Nephron (organoid): ENCODE results near the gene PAOX.

Experiments used
- H3K27ac Mint-ChIP-seq, 3 experiments: 2 replicates each; pipeline ENCODE4 v1.8.0; 2020; ENCODE audit warnings: mixed read lengths in 3 of 3, mild to moderate bottlenecking in 2 of 3, moderate library complexity in 1 of 3
- H3K27me3 Mint-ChIP-seq: 2 replicates; pipeline ENCODE4 v1.8.0; 2021; ENCODE audit warnings: low read depth, mild to moderate bottlenecking, moderate library complexity, mixed read lengths
- H3K36me3 Mint-ChIP-seq: 2 replicates; pipeline ENCODE4 v1.8.0; 2020; ENCODE audit warnings: low read depth, mixed read lengths
- H3K4me1 Mint-ChIP-seq: 2 replicates; pipeline ENCODE4 v1.8.0; 2020; ENCODE audit warnings: mixed read lengths
- H3K4me3 Mint-ChIP-seq, 3 experiments: 2 replicates each; pipeline ENCODE4 v1.8.0; 2020; ENCODE audit warnings: mild to moderate bottlenecking in 3 of 3, mixed read lengths in 3 of 3, moderate library complexity in 2 of 3
- H3K9me3 Mint-ChIP-seq: 2 replicates; pipeline ENCODE4 v1.8.0; 2020; ENCODE audit warnings: mixed read lengths
- TF ChIP-seq, protein P1 (sequence below), 3 experiments: fragments of 200-600 bp; sonication (generic); IDR thresholded peaks; one replicate each; pipeline ENCODE4 v1.5.0; 2021; ENCODE audit warnings: antibody characterized with exemption in 3 of 3; ENCODE audit not compliant: unreplicated experiment in 3 of 3

Gene PAOX

GRCh38 chr10:133349160-133349568, 29.9 kb upstream of the PAOX start:
- TF ChIP-seq, protein P1, sequence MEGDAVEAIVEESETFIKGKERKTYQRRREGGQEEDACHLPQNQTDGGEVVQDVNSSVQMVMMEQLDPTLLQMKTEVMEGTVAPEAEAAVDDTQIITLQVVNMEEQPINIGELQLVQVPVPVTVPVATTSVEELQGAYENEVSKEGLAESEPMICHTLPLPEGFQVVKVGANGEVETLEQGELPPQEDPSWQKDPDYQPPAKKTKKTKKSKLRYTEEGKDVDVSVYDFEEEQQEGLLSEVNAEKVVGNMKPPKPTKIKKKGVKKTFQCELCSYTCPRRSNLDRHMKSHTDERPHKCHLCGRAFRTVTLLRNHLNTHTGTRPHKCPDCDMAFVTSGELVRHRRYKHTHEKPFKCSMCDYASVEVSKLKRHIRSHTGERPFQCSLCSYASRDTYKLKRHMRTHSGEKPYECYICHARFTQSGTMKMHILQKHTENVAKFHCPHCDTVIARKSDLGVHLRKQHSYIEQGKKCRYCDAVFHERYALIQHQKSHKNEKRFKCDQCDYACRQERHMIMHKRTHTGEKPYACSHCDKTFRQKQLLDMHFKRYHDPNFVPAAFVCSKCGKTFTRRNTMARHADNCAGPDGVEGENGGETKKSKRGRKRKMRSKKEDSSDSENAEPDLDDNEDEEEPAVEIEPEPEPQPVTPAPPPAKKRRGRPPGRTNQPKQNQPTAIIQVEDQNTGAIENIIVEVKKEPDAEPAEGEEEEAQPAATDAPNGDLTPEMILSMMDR (IDR thresholded peaks at IDR 0.05; ENCODE audit: unreplicated experiment in 3 of 3): no peak
- H3K36me3 Mint-ChIP-seq: no peaks in the 10 kb centered on the region
- no peak overlapping the region for H3K27ac Mint-ChIP-seq
- no peaks in the 10 kb centered on the region for H3K4me1 Mint-ChIP-seq
- H3K27me3 Mint-ChIP-seq: peaks cover 17% of the 10 kb centered on the region
- H3K4me3 Mint-ChIP-seq: no peak overlapping the region
- H3K9me3 Mint-ChIP-seq: no peaks in the 10 kb centered on the region

DNA sequence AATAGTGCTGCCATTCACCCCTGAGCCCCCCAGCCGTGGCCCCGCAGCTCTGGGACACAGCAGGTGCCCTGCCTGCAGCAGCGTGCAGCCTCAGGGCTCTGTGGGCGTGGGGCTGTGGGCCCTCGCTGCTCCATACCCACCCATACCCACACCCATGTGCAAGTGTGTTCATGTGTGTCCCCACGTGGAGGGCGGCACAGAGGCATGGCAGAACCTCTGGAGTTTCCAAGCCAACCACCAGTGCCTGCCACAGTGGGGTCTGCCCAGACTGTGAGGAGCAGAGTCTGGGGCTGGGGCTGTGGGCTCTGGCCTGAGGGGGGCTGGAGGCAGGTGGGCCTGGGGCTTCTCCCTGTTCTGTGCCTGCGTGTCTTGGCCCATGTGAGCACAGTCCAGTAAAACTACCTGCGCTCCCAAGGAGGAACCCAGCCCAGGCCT, 29.5 kb upstream of the PAOX start:
- Mint-ChIP-seq H3K9me3 (no peaks in the 10 kb centered on the region), H3K4me3 (no peak overlapping the region), H3K36me3 (no peaks in the 10 kb centered on the region), H3K4me1 (no peaks in the 10 kb centered on the region), H3K27ac (no peak overlapping the region), H3K27me3 (peaks cover 14% of the 10 kb centered on the region)
- TF ChIP-seq, protein P1 (IDR thresholded peaks at IDR 0.05; ENCODE audit: unreplicated experiment in 3 of 3): no peak

DNA sequence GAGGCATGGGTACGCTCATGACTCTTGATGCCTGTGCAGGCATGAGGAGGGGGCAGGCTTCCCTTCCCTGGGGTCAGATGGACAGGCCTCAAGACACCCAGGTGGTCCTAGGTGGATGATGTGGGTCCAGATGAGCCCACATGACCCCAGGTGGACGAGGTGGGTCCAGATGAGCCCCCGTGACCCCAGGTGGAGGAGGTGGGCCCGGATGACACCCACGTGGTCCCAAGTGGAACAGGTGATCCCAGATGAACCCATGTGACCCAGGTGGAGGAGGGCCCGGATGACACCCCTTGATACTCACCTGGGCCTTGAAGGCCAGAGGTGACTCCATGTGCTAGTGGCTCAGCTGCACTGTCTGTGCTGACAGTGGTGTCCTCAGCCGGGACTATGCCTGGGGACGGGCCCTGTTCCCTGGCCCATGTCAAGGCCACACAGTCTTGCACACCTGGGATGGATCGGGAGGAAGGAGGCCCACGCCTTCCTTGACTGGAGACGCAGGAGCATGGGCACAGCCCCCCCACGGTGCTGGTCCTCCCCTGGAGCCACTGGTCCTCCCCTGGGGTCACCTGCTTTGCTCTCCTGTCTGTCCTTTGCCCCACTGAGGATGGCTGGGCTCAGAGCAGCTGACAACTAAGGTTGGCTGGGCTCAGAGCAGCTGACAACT, 28.6 kb upstream of the PAOX start:
- H3K4me1 Mint-ChIP-seq: no peaks in the 10 kb centered on the region
- TF ChIP-seq, protein P1 (IDR thresholded peaks at IDR 0.05; ENCODE audit: unreplicated experiment in 3 of 3): no peak
- no peaks in the 10 kb centered on the region for H3K9me3 Mint-ChIP-seq
- H3K4me3 Mint-ChIP-seq: no peak overlapping the region
- no peak overlapping the region for H3K27ac Mint-ChIP-seq
- no peaks in the 10 kb centered on the region for H3K36me3 Mint-ChIP-seq
- peaks cover 7% of the 10 kb centered on the region for H3K27me3 Mint-ChIP-seq

GRCh38 chr10:133350950-133351329, 28.1 kb upstream of the PAOX start:
- no peaks in the 10 kb centered on the region for H3K36me3 Mint-ChIP-seq
- no peaks in the 10 kb centered on the region for H3K9me3 Mint-ChIP-seq
- H3K4me3 Mint-ChIP-seq: no peak overlapping the region
- H3K27me3 Mint-ChIP-seq: peaks cover 4% of the 10 kb centered on the region
- H3K4me1 Mint-ChIP-seq: no peaks in the 10 kb centered on the region
- TF ChIP-seq, protein P1 (IDR thresholded peaks at IDR 0.05; ENCODE audit: unreplicated experiment in 3 of 3): no peak
- no peak overlapping the region for H3K27ac Mint-ChIP-seq

GRCh38 chr10:133351408-133352318, 27.4 kb upstream of the PAOX start:
- no peaks in the 10 kb centered on the region for H3K27me3 Mint-ChIP-seq
- H3K4me3 Mint-ChIP-seq: no peak overlapping the region
- H3K9me3 Mint-ChIP-seq: no peaks in the 10 kb centered on the region
- H3K36me3 Mint-ChIP-seq: no peaks in the 10 kb centered on the region
- TF ChIP-seq, protein P1 (IDR thresholded peaks at IDR 0.05; ENCODE audit: unreplicated experiment in 3 of 3): no peak
- no peaks in the 10 kb centered on the region for H3K4me1 Mint-ChIP-seq
- H3K27ac Mint-ChIP-seq: no peak overlapping the region
